ENCODE results near the gene MBD3. TPM values are rescaled to one million over a fixed set of nuclear protein-coding genes. Genes with fewer than 3 reads are reported as not detected.
"Not testable (repeated sequence)": the region's sequence is repeated elsewhere in the genome, so short reads cannot be mapped to it uniquely, and the experiment has no call there.

MBD3 gene
- total RNA-seq, 2 experiments from 2014 or later, result 34.3 to 35.2 TPM

DNA sequence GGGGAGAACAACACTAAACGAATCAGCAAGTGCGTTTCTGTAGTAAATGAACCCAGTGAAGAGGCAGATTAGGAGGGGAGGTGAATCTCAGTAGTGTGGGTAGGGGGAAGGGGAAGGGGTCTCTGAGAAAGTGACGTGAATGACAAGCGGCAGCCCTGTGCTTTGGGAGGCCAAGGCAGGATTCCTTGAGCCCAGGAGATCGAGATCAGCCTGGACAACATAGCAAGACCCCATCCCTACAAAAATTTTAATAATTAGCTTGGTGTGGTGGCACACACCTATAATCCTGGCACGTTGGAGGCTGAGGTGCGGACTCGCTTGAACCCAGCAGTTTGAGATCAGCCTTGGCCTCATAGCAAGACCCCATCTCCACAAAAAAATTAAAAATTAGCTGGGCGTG is 60.7 kb downstream of the MBD3 start:
- Histone ChIP-seq H3K27ac (ENCODE audit: low read depth in 1 of 2, low read length in 2 of 2) (no peak overlapping the region), H3K27me3 (ENCODE audit: control insufficient read depth in 1 of 2, insufficient read depth in 2 of 2, low read length in 2 of 2) (peaks cover 8 to 10% of the 10 kb centered on the region in 2 experiments), H3K9me3 (ENCODE audit: control insufficient read depth in 1 of 2, insufficient read depth in 1 of 2, low read length in 2 of 2) (peaks cover 0 to 18% of the 10 kb centered on the region in 2 experiments), H3K36me3 (ENCODE audit: insufficient read depth, low read length) (no peaks in the 10 kb centered on the region), H3K4me3 (ENCODE audit: low read length) (no peak overlapping the region), H3K4me1 (ENCODE audit: insufficient read depth, low read length) (no peaks in the 10 kb centered on the region)
- H3K27me3 Mint-ChIP-seq, result peaks cover 35% of the 10 kb centered on the region
- DNase-seq, result no peak
- ATAC-seq (ENCODE audit: poor library complexity), result no peak
- no peaks in the 10 kb centered on the region for H3K4me1 Mint-ChIP-seq (ENCODE audit: low read depth)
- no peaks in the 10 kb centered on the region for H3K9me3 Mint-ChIP-seq
- CTCF ChIA-PET, result no interaction called here
- no peak overlapping the region for H3K4me3 Mint-ChIP-seq
- no peak overlapping the region for H3K27ac Mint-ChIP-seq
- intact Hi-C loops (cut with DNase I, micrococcal nuclease), result no loop called here
- TF ChIP-seq, protein P1, sequence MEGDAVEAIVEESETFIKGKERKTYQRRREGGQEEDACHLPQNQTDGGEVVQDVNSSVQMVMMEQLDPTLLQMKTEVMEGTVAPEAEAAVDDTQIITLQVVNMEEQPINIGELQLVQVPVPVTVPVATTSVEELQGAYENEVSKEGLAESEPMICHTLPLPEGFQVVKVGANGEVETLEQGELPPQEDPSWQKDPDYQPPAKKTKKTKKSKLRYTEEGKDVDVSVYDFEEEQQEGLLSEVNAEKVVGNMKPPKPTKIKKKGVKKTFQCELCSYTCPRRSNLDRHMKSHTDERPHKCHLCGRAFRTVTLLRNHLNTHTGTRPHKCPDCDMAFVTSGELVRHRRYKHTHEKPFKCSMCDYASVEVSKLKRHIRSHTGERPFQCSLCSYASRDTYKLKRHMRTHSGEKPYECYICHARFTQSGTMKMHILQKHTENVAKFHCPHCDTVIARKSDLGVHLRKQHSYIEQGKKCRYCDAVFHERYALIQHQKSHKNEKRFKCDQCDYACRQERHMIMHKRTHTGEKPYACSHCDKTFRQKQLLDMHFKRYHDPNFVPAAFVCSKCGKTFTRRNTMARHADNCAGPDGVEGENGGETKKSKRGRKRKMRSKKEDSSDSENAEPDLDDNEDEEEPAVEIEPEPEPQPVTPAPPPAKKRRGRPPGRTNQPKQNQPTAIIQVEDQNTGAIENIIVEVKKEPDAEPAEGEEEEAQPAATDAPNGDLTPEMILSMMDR (IDR thresholded peaks at IDR 0.05), result no peak
- POLR2A ChIA-PET, result no interaction called here
- no peaks in the 10 kb centered on the region for H3K36me3 Mint-ChIP-seq (ENCODE audit: low read depth)

DNA sequence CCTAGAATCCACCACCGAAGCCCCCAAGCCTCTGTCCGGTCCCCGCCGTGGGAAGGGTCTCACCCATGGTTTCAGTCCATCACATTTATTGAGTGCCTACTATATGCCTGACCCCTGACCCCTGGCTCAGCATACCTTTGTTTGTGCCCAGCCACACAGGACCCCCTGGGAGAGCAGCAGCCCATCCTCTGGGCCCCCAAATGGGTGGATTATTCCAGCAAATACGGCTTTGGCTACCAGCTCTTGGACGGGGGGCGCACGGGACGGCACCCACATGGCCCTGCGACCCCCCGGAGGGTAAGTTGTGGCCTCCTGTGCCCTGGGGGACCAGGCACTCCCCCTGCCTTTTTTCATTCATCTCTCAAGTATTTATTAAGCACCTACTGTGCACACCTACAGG is 61.1 kb downstream of the MBD3 start:
- Histone ChIP-seq H3K36me3 (ENCODE audit: insufficient read depth, low read length) (no peaks in the 10 kb centered on the region), H3K27ac (ENCODE audit: low read depth in 1 of 2, low read length in 2 of 2) (no peak overlapping the region), H3K27me3 (ENCODE audit: control insufficient read depth in 1 of 2, insufficient read depth in 2 of 2, low read length in 2 of 2) (peaks cover 10% of the 10 kb centered on the region in 2 experiments), H3K4me3 (ENCODE audit: low read length) (no peak overlapping the region), H3K9me3 (ENCODE audit: control insufficient read depth in 1 of 2, insufficient read depth in 1 of 2, low read length in 2 of 2) (peaks cover 0 to 21% of the 10 kb centered on the region in 2 experiments), H3K4me1 (ENCODE audit: insufficient read depth, low read length) (no peaks in the 10 kb centered on the region)
- H3K9me3 Mint-ChIP-seq, result no peaks in the 10 kb centered on the region
- no peaks in the 10 kb centered on the region for H3K36me3 Mint-ChIP-seq (ENCODE audit: low read depth)
- CTCF ChIA-PET, result no interaction called here
- H3K27ac Mint-ChIP-seq, result no peak overlapping the region
- ATAC-seq (ENCODE audit: poor library complexity) (no peak), DNase-seq (no peak)
- POLR2A ChIA-PET, result no interaction called here
- TF ChIP-seq, protein P1 (IDR thresholded peaks at IDR 0.05), result no peak
- peaks cover 37% of the 10 kb centered on the region for H3K27me3 Mint-ChIP-seq
- intact Hi-C loops (cut with DNase I, micrococcal nuclease), result no loop called here
- no peaks in the 10 kb centered on the region for H3K4me1 Mint-ChIP-seq (ENCODE audit: low read depth)
- H3K4me3 Mint-ChIP-seq, result no peak overlapping the region

DNA sequence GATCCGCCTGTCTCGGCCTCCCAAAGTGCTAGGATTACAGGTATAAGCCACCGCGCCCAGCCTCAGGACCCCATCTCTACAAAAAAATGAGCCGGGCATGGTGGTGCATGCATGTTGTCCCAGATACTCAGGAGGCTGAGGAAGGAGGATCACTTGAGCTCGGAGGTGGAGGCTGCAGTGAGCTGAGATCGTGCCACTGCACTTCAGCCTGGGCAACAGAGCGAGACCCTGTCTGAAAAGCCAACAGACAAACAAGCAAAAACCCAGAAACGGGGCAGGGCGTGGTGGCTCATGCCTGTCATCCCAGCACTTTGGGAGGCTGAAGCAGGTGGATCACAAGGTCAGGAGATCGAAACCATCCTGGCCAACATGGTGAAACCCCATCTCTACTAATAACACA is 61.8 kb downstream of the MBD3 start:
- H3K36me3 ChIP-seq (ENCODE audit: insufficient read depth, low read length); H3K4me1 ChIP-seq (ENCODE audit: insufficient read depth, low read length); H3K27ac Mint-ChIP-seq; intact Hi-C loops (cut with DNase I, micrococcal nuclease); CTCF ChIA-PET; H3K27ac ChIP-seq (ENCODE audit: low read depth in 1 of 2, low read length in 2 of 2); H3K36me3 Mint-ChIP-seq (ENCODE audit: low read depth); DNase-seq; H3K4me3 ChIP-seq (ENCODE audit: low read length); POLR2A ChIA-PET; H3K4me3 Mint-ChIP-seq; H3K9me3 Mint-ChIP-seq; H3K4me1 Mint-ChIP-seq (ENCODE audit: low read depth); ATAC-seq (ENCODE audit: poor library complexity): not testable (repeated sequence)
- H3K27me3 Mint-ChIP-seq, result peaks cover 43% of the 10 kb centered on the region
- Histone ChIP-seq H3K27me3 (ENCODE audit: control insufficient read depth in 1 of 2, insufficient read depth in 2 of 2, low read length in 2 of 2) (peaks cover 17 to 18% of the 10 kb centered on the region in 2 experiments), H3K9me3 (ENCODE audit: control insufficient read depth in 1 of 2, insufficient read depth in 1 of 2, low read length in 2 of 2) (peaks cover 0 to 23% of the 10 kb centered on the region in 2 experiments)

DNA sequence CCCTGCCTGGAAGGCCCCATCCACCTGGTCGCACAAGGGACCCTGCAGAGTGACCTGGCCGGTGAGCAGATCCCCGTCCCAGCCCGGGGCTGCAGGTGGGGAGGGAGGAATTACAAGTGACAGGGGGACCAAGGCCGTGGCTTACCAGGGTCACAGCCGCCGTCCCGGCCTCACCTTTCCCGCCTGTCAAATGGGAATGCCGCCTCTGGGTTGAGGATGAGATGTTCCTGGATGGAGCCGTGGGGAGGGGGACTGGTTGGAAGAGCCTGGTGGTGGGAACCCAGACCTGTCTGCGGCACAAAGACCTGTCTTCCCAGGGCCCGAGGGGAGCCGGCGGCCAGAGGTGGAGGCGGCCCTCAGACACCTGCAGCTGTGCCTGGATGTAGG is 63.2 kb downstream of the MBD3 start:
- no peak overlapping the region for H3K4me3 ChIP-seq (ENCODE audit: low read length)
- H3K9me3 Mint-ChIP-seq, result no peaks in the 10 kb centered on the region
- peaks cover 0 to 21% of the 10 kb centered on the region in 2 experiments for H3K9me3 ChIP-seq (ENCODE audit: control insufficient read depth in 1 of 2, insufficient read depth in 1 of 2, low read length in 2 of 2)
- CTCF ChIA-PET, result no interaction called here
- H3K4me1 ChIP-seq (ENCODE audit: insufficient read depth, low read length), result no peaks in the 10 kb centered on the region
- H3K4me1 Mint-ChIP-seq (ENCODE audit: low read depth), result peaks cover 7% of the 10 kb centered on the region
- H3K36me3 Mint-ChIP-seq (ENCODE audit: low read depth), result no peaks in the 10 kb centered on the region
- ATAC-seq (ENCODE audit: poor library complexity) (no peak), DNase-seq (no peak)
- no peak overlapping the region for H3K27ac ChIP-seq (ENCODE audit: low read depth in 1 of 2, low read length in 2 of 2)
- no peaks in the 10 kb centered on the region for H3K36me3 ChIP-seq (ENCODE audit: insufficient read depth, low read length)
- TF ChIP-seq, protein P1 (IDR thresholded peaks at IDR 0.05), result no peak
- peaks cover 30 to 32% of the 10 kb centered on the region in 2 experiments for H3K27me3 ChIP-seq (ENCODE audit: control insufficient read depth in 1 of 2, insufficient read depth in 2 of 2, low read length in 2 of 2)
- H3K4me3 Mint-ChIP-seq, result no peak overlapping the region
- H3K27me3 Mint-ChIP-seq, result peaks cover 51% of the 10 kb centered on the region
- no peak overlapping the region for H3K27ac Mint-ChIP-seq
- POLR2A ChIA-PET, result no interaction called here
- intact Hi-C loops (cut with DNase I, micrococcal nuclease), result no loop called here
